PC-3 (cell line): ENCODE data around the gene TACR2. TPM values are rescaled to one million over a fixed set of nuclear protein-coding genes. Genes with fewer than 3 reads are reported as not detected.
A peak's percentile ranks its signal among the peaks of the same experiment; 100 is the strongest.

Experiments
- ATAC-seq: fragments of 200-7000 bp; cut with Tn5 transposase; 2 replicates; pipeline ENCODE4 v1.9.1; 2020; ENCODE audit warnings: mild to moderate bottlenecking, moderate library complexity
- BruUV-seq: library from RNA; stranded (reverse); fragments of 400-500 nt; replicated peaks from 2 replicates; lab custom pipeline; 2021; lab: Mats Ljungman, UMichigan
- CTCF ChIA-PET: fragments of 300-600 bp; sonication (Branson Sonifier 250); formaldehyde crosslinking; loops from one replicate; lab custom pipeline; 2022; ENCODE audit warnings: antibody characterized with exemption; lab: Charles Lee
- POLR2A ChIA-PET: fragments of 300-600 bp; sonication (Branson Sonifier 250); formaldehyde crosslinking; loops from one replicate; lab custom pipeline; 2022; ENCODE audit warnings: antibody characterized with exemption; ENCODE audit not compliant: unreplicated experiment; lab: Charles Lee
- DNase-seq: peaks from one replicate; pipeline ENCODE4 v3.0.0-alpha.2; 2015
- H2AFZ ChIP-seq: fragments of 300-600 bp; sonication (generic); 2 replicates; pipeline ENCODE4 v1.6.0; 2016; ENCODE audit warnings: antibody characterized with exemption, low read length
- H3F3A ChIP-seq: fragments of 300-600 bp; sonication (generic); one replicate; pipeline ENCODE4 v1.6.0; 2017; ENCODE audit warnings: antibody characterized with exemption, low read length, control low read depth, mild to moderate bottlenecking; ENCODE audit not compliant: unreplicated experiment
- H3K27ac ChIP-seq: fragments of 300-600 bp; sonication (generic); 2 replicates; pipeline ENCODE4 v1.5.1; 2016; ENCODE audit warnings: mild to moderate bottlenecking, low read length
- H3K27me3 ChIP-seq: fragments of 300-600 bp; sonication (generic); 2 replicates; pipeline ENCODE4 v1.6.1; 2016; ENCODE audit warnings: low read length, mixed read lengths
- H3K36me3 ChIP-seq: fragments of 300-600 bp; sonication (generic); 2 replicates; pipeline ENCODE4 v1.6.1; 2016; ENCODE audit warnings: low read depth, mixed run types, low read length, mixed read lengths
- H3K4me1 ChIP-seq: fragments of 300-600 bp; sonication (generic); 2 replicates; pipeline ENCODE4 v1.5.1; 2016; ENCODE audit warnings: low read length; ENCODE audit not compliant: insufficient read depth
- H3K4me2 ChIP-seq: fragments of 300-600 bp; sonication (generic); 2 replicates; pipeline ENCODE4 v1.6.0; 2016; ENCODE audit warnings: low read length
- H3K4me3 ChIP-seq: fragments of 300-600 bp; sonication (generic); 2 replicates; pipeline ENCODE4 v1.5.1; 2016; ENCODE audit warnings: mild to moderate bottlenecking, low read length, mixed read lengths
- H3K79me2 ChIP-seq: fragments of 300-600 bp; sonication (generic); 2 replicates; pipeline ENCODE4 v1.6.1; 2017; ENCODE audit warnings: low read length, mixed read lengths
- H3K9ac ChIP-seq: fragments of 300-600 bp; sonication (generic); 2 replicates; pipeline ENCODE4 v1.6.0; 2016; ENCODE audit warnings: mild to moderate bottlenecking, low read length
- H3K9me2 ChIP-seq: fragments of 300-600 bp; sonication (generic); replicated peaks from 2 replicates; pipeline ENCODE4 v1.6.1; 2016; ENCODE audit warnings: mixed run types, low read length, mixed read lengths
- H3K9me3 ChIP-seq: fragments of 300-600 bp; sonication (generic); 2 replicates; pipeline ENCODE4 v1.6.1; 2016; ENCODE audit warnings: low read length, mixed read lengths
- H4K20me1 ChIP-seq: fragments of 300-600 bp; sonication (generic); 2 replicates; pipeline ENCODE4 v1.6.1; 2016; ENCODE audit warnings: low read length, mixed read lengths
- CTCF ChIP-seq: fragments of 300-600 bp; sonication (generic); conservative IDR thresholded peaks from 2 replicates; pipeline ENCODE4 v1.5.1; 2017; ENCODE audit warnings: antibody characterized with exemption, low read depth, mild to moderate bottlenecking, low read length
- EZH2 ChIP-seq: fragments of 300-600 bp; sonication (generic); IDR thresholded peaks from one replicate; pipeline ENCODE4 v1.6.1; 2017; ENCODE audit warnings: antibody characterized with exemption, mild to moderate bottlenecking, low read length; ENCODE audit not compliant: unreplicated experiment
- EZH2phosphoT487 ChIP-seq: fragments of 300-600 bp; sonication (generic); IDR thresholded peaks from 2 replicates; pipeline ENCODE4 v1.6.1; 2018; ENCODE audit warnings: mild to moderate bottlenecking, antibody characterized with exemption, low read length, borderline replicate concordance
- intact Hi-C: fragments of 100-400 bp; cut with micrococcal nuclease; formaldehyde crosslinking; loops from 2 replicates; pipeline ENCODE4 v1.9.0; 2023
- total RNA-seq: library from RNA; depleted of rRNA; stranded (reverse); fragments of >200 nt; gene quantifications from 2 replicates; pipeline ENCODE4 v1.2.3, GENCODE V29; 2014

TACR2 gene
- total RNA-seq, 1 experiment from 2014 or later: 0.40 TPM

GRCh38 chr10:69363666-69364065 lies 53.1 kb downstream of the TACR2 start:
- intact Hi-C loops: no loop called here

GRCh38 chr10:69362471-69362954 lies 54.2 kb downstream of the TACR2 start:
- DNase-seq (peak; percentile 94), ATAC-seq (peak; percentile 68)
- intact Hi-C loops: no loop called here
- Histone ChIP-seq H3F3A (peaks cover 5% of the 10 kb centered on the region), H3K79me2 (peaks cover 49% of the 10 kb centered on the region), H2AFZ (peak overlapping the region; percentile 49), H3K27ac (peak overlapping the region; percentile 91), H4K20me1 (no peaks in the 10 kb centered on the region; the same call in 1 of the 2 replicates), H3K27me3 (no peaks in the 10 kb centered on the region), H3K9ac (peak overlapping the region; percentile 61), H3K4me3 (peak overlapping the region; percentile 48), H3K9me3 (no peaks in the 10 kb centered on the region), H3K9me2 (no peaks in the 10 kb centered on the region), H3K36me3 (peaks cover 15% of the 10 kb centered on the region; the same call in 1 of the 2 replicates), H3K4me1 (peaks cover 44% of the 10 kb centered on the region), H3K4me2 (peak overlapping the region; percentile 77)
- BruUV-seq: no TSS peak
- ChIA-PET CTCF (interaction anchor here (0.6 kb wide), 1 partner anchor 275 kb away, joined by 7 read pairs; the partner anchor contains the start of gene SRGN), POLR2A (interaction anchor here (0.6 kb wide), 1 partner anchor 43 kb away, joined by 7 read pairs; no protein-coding TSS in a partner anchor)
- TF ChIP-seq CTCF (no peak), EZH2phosphoT487 (no peak), EZH2 (no peak)

More at GRCh38 chr10:69363666-69364065, 53.1 kb downstream of the TACR2 start:
- H3K27ac ChIP-seq: peak overlapping the region; percentile 91; the same call in 1 of the 2 replicates
- no TSS peak for BruUV-seq
- TF ChIP-seq EZH2phosphoT487 (no peak), EZH2 (no peak), CTCF (no peak)
- no peak overlapping the region for H3K4me3 ChIP-seq
- no peaks in the 10 kb centered on the region for H3K27me3 ChIP-seq
- ChIA-PET POLR2A (interaction anchor here (0.7 kb wide), 1 partner anchor 860 kb away, joined by 3 read pairs; no protein-coding TSS in a partner anchor), CTCF (interaction anchor here (0.7 kb wide), 1 partner anchor 272 kb away, joined by 3 read pairs; no protein-coding TSS in a partner anchor)
- H3K4me2 ChIP-seq: no peak overlapping the region
- peaks cover 19% of the 10 kb centered on the region; the same call in 1 of the 2 replicates for H3K36me3 ChIP-seq
- peaks cover 5% of the 10 kb centered on the region for H3F3A ChIP-seq
- DNase-seq (no peak), ATAC-seq (no peak)
- H2AFZ ChIP-seq: no peak overlapping the region
- no peak overlapping the region for H3K9ac ChIP-seq
- H3K4me1 ChIP-seq: peaks cover 44% of the 10 kb centered on the region
- peaks cover 46% of the 10 kb centered on the region for H3K79me2 ChIP-seq
- no peaks in the 10 kb centered on the region for H3K9me3 ChIP-seq
- H3K9me2 ChIP-seq: no peaks in the 10 kb centered on the region
- H4K20me1 ChIP-seq: no peaks in the 10 kb centered on the region; the same call in 1 of the 2 replicates

GRCh38 chr10:69361303-69361614 lies 55.5 kb downstream of the TACR2 start:
- Histone ChIP-seq H3K4me1 (peaks cover 44% of the 10 kb centered on the region), H3K9me3 (no peaks in the 10 kb centered on the region), H3F3A (peaks cover 5% of the 10 kb centered on the region), H3K36me3 (peaks cover 12% of the 10 kb centered on the region; the same call in 1 of the 2 replicates), H3K27ac (peak overlapping the region; percentile 91), H4K20me1 (no peaks in the 10 kb centered on the region; the same call in 1 of the 2 replicates), H3K4me3 (peak overlapping the region; percentile 8; the same call in 1 of the 2 replicates), H3K79me2 (peaks cover 49% of the 10 kb centered on the region), H3K9me2 (no peaks in the 10 kb centered on the region), H3K4me2 (peak overlapping the region; percentile 77), H3K9ac (peak overlapping the region; percentile 12; the same call in 1 of the 2 replicates), H2AFZ (no peak overlapping the region), H3K27me3 (no peaks in the 10 kb centered on the region)
- CTCF ChIA-PET: interaction anchor here (1.1 kb wide), 1 partner anchor 21 kb away, joined by 5 read pairs; no protein-coding TSS in a partner anchor
- no peak for TF ChIP-seq CTCF
- TF ChIP-seq EZH2phosphoT487: no peak
- DNase-seq (no peak), ATAC-seq (peak; percentile 2)
- no TSS peak for BruUV-seq
- POLR2A ChIA-PET: interaction anchor here (0.6 kb wide), 1 partner anchor 42 kb away, joined by 9 read pairs; no protein-coding TSS in a partner anchor
- intact Hi-C loops: no loop called here
